ENCODE results near the gene CABCOCO1. TPM values are rescaled to one million over a fixed set of nuclear protein-coding genes. Genes with fewer than 3 reads are reported as not detected.
"Not testable (repeated sequence)": the region's sequence is repeated elsewhere in the genome, so short reads cannot be mapped to it uniquely, and the experiment has no call there.

The CABCOCO1 gene
- total RNA-seq, 1 donor = not detected

DNA sequence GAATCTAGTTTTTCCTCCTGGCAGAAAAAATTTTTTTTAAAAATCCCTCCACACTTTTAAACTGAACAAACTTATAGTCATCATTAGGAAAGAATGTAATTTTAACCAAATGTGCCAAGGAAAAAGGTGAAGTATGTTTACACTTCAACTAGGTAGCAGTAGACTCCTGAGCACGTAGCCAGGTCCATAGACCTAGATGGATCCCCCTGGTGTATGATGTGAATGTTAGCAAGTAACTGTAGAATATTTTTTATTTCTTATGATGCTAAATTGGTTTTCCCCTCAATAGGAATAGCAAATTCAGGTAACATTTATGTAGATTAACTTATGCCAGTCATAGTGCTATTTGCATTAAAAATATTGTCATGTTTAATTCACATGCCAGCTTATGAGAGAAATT lies 19.6 kb downstream of the CABCOCO1 start:
- no peak overlapping the region for H3K4me3 ChIP-seq (ENCODE audit: low read length)
- H3K4me1 ChIP-seq (ENCODE audit: insufficient read depth, low read length) = no peaks in the 10 kb centered on the region
- no peaks in the 10 kb centered on the region for H3K27me3 ChIP-seq (ENCODE audit: insufficient read depth, low read length)
- no peaks in the 10 kb centered on the region for H3K9me3 ChIP-seq (ENCODE audit: low read depth, low read length)

DNA sequence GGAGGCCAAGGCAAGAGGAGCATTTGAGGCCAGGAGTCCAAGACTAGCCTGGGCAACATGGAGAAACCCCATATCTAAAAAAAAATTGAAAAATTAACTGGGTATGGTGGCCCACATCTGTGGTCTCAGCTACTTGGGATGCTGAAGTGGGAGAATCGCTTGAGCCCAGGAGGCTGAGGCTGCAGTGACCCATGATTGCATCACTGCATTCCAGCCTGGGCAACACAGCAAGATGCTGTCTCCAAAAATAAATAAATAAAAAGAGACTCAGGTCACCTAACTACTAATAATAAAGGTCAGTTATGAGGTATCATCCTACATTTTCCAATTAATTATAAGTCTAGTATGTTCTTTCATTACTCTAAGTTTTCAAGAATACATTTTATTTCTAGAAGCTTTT lies 20.6 kb downstream of the CABCOCO1 start:
- H3K4me1 ChIP-seq (ENCODE audit: insufficient read depth, low read length) = no peaks in the 10 kb centered on the region
- H3K27me3 ChIP-seq (ENCODE audit: insufficient read depth, low read length) = no peaks in the 10 kb centered on the region
- no peaks in the 10 kb centered on the region for H3K9me3 ChIP-seq (ENCODE audit: low read depth, low read length)
- H3K4me3 ChIP-seq (ENCODE audit: low read length) = no peak overlapping the region

DNA sequence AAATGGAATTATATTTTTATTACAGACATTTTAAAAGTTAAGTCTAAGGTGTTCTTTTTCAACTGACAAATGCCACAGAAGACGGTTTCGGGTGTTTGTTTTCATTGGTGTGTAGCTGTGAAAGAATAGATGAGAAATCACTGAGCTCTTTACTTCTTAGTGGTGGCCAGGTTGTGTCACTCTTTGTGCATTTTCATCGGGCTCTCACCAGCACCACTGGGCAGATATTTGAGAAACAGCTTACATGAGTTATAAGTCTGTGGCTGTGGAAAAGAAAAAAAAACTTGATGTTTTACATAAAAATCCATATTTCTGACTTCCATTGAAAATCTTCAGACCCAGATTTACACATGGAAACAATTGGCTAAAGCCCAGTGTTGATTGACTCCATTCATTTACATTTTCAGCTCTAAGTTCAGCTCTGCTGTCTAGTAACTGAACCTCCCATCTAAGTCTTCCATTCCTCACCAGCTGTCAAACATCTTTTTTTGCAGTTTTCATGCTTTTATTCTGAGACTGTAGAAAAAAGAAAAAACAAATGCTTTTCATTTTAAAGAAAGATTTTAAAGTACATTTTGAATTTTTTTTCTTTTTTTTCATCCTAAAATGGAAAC lies 22.3 kb downstream of the CABCOCO1 start:
- no peaks in the 10 kb centered on the region for H3K4me1 ChIP-seq (ENCODE audit: insufficient read depth, low read length)
- H3K4me3 ChIP-seq (ENCODE audit: low read length) = no peak overlapping the region
- no peaks in the 10 kb centered on the region for H3K27me3 ChIP-seq (ENCODE audit: insufficient read depth, low read length)
- H3K9me3 ChIP-seq (ENCODE audit: low read depth, low read length) = no peaks in the 10 kb centered on the region

DNA sequence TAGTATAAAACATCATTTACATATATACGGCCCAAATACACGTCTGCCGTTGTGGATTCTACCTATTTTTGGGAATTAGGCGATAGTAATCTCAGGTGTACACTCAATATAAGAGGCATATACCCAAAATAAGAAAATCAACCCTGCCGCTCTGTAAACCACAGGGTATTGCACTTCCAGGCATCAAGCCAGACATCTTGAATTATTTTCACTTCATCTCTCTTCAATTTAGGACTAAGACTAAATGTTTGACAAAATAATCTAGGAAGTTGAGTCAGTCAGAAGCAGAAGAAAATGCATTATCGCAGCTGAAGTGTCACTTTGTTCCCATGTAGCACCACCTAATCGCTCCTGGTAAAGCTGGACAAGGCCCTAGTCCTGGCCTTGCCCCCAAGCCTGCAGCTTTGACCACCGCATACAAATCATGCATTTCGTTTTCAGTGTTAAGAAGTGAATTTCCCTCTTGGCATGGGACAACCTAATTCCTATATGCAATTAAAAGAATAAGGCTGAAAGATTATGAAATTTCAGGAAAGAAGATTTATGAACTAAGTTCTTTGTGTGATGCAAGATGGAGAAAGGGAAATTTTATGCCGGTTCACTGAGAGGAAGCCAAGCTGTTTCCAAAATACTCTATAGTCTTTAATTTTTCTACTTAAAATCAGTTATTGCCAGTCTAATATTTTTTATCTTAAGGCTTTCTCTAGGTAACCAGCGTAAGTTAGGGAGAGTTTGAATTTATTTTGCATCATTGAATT lies 26.0 kb downstream of the CABCOCO1 start:
- Histone ChIP-seq H3K4me1 (ENCODE audit: insufficient read depth, low read length) (no peaks in the 10 kb centered on the region), H3K9me3 (ENCODE audit: low read depth, low read length) (no peaks in the 10 kb centered on the region), H3K27me3 (ENCODE audit: insufficient read depth, low read length) (no peaks in the 10 kb centered on the region), H3K4me3 (ENCODE audit: low read length) (no peak overlapping the region)

DNA sequence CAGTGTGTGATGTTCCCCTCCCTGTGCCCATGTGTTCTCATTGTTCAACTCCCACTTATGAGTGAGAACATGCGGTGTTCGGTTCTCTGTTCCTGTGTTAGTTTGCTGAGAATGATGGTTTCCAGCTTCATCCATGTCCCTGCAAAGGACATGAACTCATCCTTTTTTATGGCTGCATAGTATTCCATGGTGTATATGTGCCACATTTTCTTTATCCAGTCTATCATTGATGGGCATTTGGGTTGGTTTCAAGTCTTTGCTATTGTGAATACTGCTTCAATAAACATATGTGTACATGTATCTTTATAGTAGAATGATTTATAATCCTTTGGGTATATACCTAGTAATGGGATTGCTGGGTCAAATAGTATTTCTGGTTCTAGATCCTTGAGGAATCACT lies 28.9 kb downstream of the CABCOCO1 start:
- not testable (repeated sequence) for H3K27me3 ChIP-seq (ENCODE audit: insufficient read depth, low read length); H3K4me3 ChIP-seq (ENCODE audit: low read length); H3K9me3 ChIP-seq (ENCODE audit: low read depth, low read length); H3K4me1 ChIP-seq (ENCODE audit: insufficient read depth, low read length)

DNA sequence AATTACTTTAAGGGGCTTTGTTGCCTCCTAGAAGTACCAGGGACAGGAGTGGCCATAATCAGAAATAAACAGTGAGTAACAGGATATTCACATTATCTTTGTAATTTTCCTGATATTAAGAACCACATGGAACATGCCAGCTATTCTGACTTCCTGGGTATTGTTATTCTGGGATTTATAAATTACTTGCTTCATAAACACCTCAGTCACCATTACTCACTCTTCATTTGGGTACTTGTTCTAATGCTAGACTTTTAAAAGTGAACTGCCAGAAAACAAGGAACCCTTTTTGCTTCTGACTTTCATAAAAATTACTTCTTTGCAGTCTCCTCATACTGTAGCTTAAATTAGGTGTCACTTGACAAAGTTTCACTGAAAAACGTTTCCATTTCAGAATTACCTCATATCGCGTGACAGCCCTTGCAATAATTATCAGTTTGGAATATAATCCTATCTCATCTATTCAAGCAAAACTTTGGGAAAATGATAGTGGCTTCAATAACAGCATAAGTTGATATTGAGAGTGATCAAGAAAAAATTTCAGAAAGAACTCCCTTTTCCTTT lies 29.8 kb downstream of the CABCOCO1 start:
- no peaks in the 10 kb centered on the region for H3K4me1 ChIP-seq (ENCODE audit: insufficient read depth, low read length)
- H3K4me3 ChIP-seq (ENCODE audit: low read length) = no peak overlapping the region
- H3K9me3 ChIP-seq (ENCODE audit: low read depth, low read length) = no peaks in the 10 kb centered on the region
- no peaks in the 10 kb centered on the region for H3K27me3 ChIP-seq (ENCODE audit: insufficient read depth, low read length)

DNA sequence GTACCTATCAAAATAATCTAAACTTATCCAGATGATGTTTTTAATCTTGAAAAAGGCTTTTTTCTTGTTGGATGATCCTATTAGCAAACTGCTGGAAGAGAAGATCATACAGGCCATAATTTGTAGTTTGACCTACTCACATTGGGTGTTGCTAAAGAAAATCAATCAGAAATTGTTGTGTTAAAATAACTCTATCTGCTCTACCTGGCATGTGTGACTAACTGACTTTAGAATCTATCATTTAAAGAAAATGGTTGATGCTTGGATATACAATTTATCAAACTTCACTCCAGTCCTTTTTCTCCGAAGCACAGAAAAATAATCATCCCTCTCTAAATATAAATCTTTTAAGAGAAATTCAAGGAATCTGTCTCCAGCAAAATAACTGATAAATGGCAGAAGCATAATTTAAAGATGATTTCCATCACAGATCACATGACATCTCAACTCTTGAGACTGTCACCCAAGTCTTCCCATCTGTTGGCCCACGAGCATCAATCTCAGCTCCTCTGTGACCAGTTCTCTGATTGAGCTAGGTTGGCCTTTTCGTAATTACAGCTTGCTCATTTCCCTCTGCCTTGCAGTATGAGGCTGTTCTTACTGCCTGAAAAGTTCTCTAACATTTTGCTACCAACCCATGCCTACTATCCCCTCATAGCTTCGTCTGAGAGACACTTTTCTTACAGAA lies 36.4 kb downstream of the CABCOCO1 start:
- Histone ChIP-seq H3K4me3 (ENCODE audit: low read length) (no peak overlapping the region), H3K9me3 (ENCODE audit: low read depth, low read length) (no peaks in the 10 kb centered on the region), H3K4me1 (ENCODE audit: insufficient read depth, low read length) (no peaks in the 10 kb centered on the region), H3K27me3 (ENCODE audit: insufficient read depth, low read length) (no peaks in the 10 kb centered on the region)

DNA sequence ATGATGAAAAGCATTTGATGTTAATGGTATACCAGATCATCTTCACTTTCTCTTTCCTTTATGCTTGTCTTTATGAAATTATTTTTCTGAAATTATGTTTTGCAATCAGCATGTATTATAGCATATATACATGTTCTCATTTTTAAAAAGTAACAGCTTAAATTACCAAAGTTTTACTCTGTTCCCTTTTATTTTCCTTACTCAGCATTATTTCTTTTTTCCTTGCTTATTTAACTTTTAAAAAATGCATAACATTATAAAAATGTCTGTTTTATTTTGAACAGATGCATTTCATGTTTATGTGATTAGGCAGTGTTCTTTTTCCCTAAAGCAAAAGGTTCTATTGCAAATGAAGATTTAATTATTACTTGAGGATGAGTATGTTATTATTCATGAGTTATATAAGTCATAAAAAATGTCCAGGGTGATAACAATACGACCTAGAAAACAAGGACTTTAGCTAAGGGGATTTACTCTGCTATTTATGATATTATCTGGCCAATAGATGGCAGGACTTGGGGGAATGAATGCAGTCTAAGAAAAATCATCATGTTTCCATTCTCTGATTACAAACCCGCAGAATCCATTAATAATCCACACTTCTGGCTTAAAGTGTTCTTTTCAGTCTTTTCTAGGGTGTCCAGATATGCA lies 38.5 kb downstream of the CABCOCO1 start:
- Histone ChIP-seq H3K4me1 (ENCODE audit: insufficient read depth, low read length) (no peaks in the 10 kb centered on the region), H3K4me3 (ENCODE audit: low read length) (no peak overlapping the region), H3K9me3 (ENCODE audit: low read depth, low read length) (no peaks in the 10 kb centered on the region), H3K27me3 (ENCODE audit: insufficient read depth, low read length) (no peaks in the 10 kb centered on the region)

DNA sequence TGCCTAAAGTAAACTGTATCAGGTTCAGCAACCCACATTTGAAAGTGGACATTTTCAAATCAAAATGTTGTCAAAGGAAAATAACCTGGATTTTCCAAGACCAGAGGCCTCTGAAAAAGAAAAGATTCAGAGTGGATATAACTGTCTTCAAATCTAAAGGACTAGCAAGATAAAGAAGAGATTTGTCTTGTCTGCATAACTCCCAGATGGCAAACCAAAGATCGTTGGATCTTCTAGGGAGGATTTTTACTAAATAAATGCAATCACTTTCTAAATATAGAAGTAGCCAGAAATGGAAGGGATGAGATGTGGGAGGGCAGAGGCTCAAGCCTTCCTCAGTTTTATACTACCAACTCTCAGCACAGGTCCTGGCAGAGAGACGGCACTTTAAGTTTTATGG lies 39.0 kb downstream of the CABCOCO1 start:
- Histone ChIP-seq H3K27me3 (ENCODE audit: insufficient read depth, low read length) (no peaks in the 10 kb centered on the region), H3K4me3 (ENCODE audit: low read length) (no peak overlapping the region), H3K4me1 (ENCODE audit: insufficient read depth, low read length) (no peaks in the 10 kb centered on the region), H3K9me3 (ENCODE audit: low read depth, low read length) (no peaks in the 10 kb centered on the region)

DNA sequence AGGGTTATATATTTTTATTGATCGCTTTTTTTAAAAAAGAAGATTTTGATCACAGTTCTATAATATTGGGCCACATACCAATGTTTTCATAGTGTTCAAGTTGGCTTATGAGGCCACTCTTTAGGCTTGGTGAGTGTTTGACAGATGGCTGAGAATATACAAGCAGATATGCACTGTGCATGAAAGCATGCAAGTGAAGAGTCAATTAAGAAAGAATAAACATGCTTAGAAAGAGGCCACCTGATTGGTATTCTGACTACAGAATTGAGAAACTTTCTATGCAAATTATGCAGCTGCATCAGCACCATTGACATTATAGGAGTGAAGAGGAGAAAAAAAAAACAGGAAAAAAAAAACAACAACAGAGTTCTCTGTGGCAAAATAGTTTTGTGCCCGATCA lies 39.9 kb downstream of the CABCOCO1 start:
- H3K4me1 ChIP-seq (ENCODE audit: insufficient read depth, low read length) = no peaks in the 10 kb centered on the region
- H3K9me3 ChIP-seq (ENCODE audit: low read depth, low read length) = no peaks in the 10 kb centered on the region
- no peaks in the 10 kb centered on the region for H3K27me3 ChIP-seq (ENCODE audit: insufficient read depth, low read length)
- H3K4me3 ChIP-seq (ENCODE audit: low read length) = no peak overlapping the region

DNA sequence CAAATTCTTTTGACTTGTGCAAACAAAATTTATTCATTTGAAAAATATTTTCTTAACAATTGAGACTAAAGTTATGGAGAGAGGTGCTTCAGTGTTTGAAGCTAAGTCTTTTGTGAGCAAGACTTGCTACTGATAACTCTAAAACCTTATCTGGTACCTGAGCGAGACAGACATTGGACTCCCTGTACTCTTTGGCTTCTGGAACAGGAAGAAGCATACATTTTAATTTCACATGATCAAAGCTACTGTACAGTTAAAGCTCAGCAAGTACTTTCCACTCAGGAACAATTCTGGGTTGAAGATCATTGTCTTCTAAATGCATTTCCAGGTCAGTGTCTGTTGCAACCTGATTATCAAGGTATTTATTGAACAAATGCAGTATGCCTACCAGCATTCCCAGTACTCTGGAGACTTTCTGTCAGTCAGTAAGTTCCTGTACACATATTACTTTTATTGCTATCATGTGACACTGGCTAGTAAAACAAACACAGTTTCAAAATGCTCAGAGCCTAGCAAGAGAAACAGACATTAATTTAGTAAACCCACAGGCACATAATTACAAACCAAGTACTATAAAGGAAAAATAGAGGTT lies 42.4 kb downstream of the CABCOCO1 start:
- H3K4me1 ChIP-seq (ENCODE audit: insufficient read depth, low read length) = no peaks in the 10 kb centered on the region
- H3K27me3 ChIP-seq (ENCODE audit: insufficient read depth, low read length) = no peaks in the 10 kb centered on the region
- no peak overlapping the region for H3K4me3 ChIP-seq (ENCODE audit: low read length)
- H3K9me3 ChIP-seq (ENCODE audit: low read depth, low read length) = no peaks in the 10 kb centered on the region

DNA sequence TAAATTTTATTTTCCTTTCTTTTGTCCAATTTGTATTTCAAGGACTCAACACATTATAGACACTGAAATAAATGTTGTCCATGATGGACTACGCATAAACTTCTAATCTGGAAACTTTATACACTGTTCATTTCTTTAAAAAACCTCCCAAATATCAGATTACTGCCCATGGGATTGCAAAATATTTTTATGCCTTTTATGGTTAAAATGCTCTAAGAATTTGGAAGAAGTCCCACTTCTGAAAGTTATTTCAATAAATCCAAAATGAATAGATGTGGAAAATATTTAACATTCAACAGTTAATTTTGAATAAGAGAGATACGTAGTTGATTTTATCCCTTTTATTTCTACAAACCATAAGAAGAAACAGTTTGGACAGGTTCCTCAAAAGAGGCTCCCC lies 46.1 kb downstream of the CABCOCO1 start:
- H3K9me3 ChIP-seq (ENCODE audit: low read depth, low read length) = no peaks in the 10 kb centered on the region
- no peaks in the 10 kb centered on the region for H3K27me3 ChIP-seq (ENCODE audit: insufficient read depth, low read length)
- no peak overlapping the region for H3K4me3 ChIP-seq (ENCODE audit: low read length)
- H3K4me1 ChIP-seq (ENCODE audit: insufficient read depth, low read length) = no peaks in the 10 kb centered on the region

DNA sequence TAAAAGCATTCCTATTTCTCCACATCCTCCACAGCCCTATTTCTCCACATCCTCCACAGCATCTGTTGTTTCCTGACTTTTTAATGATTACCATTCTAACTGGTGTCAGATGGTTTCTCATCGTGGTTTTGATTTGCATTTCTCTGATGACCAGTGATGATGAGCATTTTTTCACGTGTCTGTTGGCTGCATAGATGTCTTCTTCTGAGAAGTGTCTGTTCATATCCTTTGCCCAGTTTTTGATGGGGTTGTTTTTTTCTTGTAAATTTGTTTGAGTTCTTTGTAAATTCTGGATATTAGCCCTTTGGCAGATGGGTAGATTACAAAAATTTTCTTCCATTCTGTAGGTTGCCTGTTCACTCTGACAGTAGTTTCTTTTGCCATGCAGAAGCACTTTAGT lies 49.4 kb downstream of the CABCOCO1 start:
- H3K4me3 ChIP-seq (ENCODE audit: low read length); H3K9me3 ChIP-seq (ENCODE audit: low read depth, low read length); H3K4me1 ChIP-seq (ENCODE audit: insufficient read depth, low read length); H3K27me3 ChIP-seq (ENCODE audit: insufficient read depth, low read length): not testable (repeated sequence)

DNA sequence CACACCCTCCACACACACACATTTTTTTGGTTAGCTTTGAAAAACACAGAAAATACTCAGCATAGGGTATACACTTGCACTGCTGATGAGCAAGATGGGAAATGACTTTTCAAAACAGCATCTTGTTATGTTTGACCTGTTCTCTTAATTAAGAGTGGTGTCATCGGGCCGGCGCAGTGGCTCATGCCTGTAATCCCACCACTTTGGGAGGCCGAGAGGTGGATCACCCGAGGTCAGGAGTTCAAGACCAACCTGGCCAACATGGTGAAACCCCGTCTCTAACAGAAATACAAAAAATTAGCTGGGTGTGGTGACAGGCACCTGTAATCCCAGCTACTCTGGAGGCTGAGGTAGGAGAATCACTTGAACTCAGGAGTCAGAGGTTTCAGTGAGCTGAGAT lies 56.7 kb downstream of the CABCOCO1 start:
- not testable (repeated sequence) for H3K4me3 ChIP-seq (ENCODE audit: low read length); H3K27me3 ChIP-seq (ENCODE audit: insufficient read depth, low read length); H3K9me3 ChIP-seq (ENCODE audit: low read depth, low read length); H3K4me1 ChIP-seq (ENCODE audit: insufficient read depth, low read length)

DNA sequence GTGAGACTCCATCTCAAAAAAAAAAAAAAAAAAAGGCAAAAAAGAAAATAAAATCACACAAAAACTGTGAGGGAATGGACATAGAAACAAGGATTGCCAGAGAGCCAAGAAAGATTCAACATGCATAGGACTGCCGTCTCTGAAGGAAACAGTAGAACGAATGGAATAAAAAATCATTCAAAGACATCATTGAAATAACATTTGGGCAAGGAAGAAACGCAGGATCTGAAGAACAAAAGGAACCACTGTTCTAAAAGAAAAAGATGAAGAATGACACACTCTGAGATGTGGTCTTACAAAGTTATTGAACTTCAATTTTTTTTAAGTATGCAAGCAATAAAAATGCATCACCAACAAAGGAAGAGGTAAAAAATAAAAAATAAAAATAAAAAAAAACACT lies 57.2 kb downstream of the CABCOCO1 start:
- H3K4me1 ChIP-seq (ENCODE audit: insufficient read depth, low read length) = no peaks in the 10 kb centered on the region

More for the DNA sequence above, 57.2 kb downstream of the CABCOCO1 start:
- Histone ChIP-seq H3K27me3 (ENCODE audit: insufficient read depth, low read length) (no peaks in the 10 kb centered on the region), H3K4me3 (ENCODE audit: low read length) (no peak overlapping the region), H3K9me3 (ENCODE audit: low read depth, low read length) (no peaks in the 10 kb centered on the region)

Data from mononuclear cell (primary cell).